T-helper 17 cell (primary cell): ENCODE results near the gene NFILZ. TPM values are rescaled to one million over a fixed set of nuclear protein-coding genes. Genes with fewer than 3 reads are reported as not detected.

ENCODE experiments used
- ATAC-seq: fragments of 150-1000 bp; cut with Tn5 transposase; 2 replicates; pipeline ENCODE4 v1.10.0; 2021; ENCODE audit warnings: mild to moderate bottlenecking, moderate library complexity
- DNase-seq, 3 donors: peaks; one replicate each; pipeline versions ENCODE4 v3.0.0 to v3.0.0-alpha.2; 2020 to 2021
- H3K9me3 ChIP-seq: one replicate; pipeline ENCODE4 v1.7.0; 2013; ENCODE audit warnings: low read length, mild to moderate bottlenecking; ENCODE audit not compliant: control insufficient read depth, poor library complexity, severe bottlenecking
- H3K27ac Mint-ChIP-seq: one replicate; pipeline ENCODE4 v1.8.0; 2022; ENCODE audit warnings: mild to moderate bottlenecking, moderate library complexity, mixed read lengths
- H3K27me3 Mint-ChIP-seq: one replicate; pipeline ENCODE4 v1.8.0; 2022; ENCODE audit warnings: mixed read lengths
- H3K36me3 Mint-ChIP-seq: one replicate; pipeline ENCODE4 v1.8.0; 2022; ENCODE audit warnings: low read depth, mixed read lengths
- H3K4me1 Mint-ChIP-seq: one replicate; pipeline ENCODE4 v1.8.0; 2022; ENCODE audit warnings: mild to moderate bottlenecking, mixed read lengths
- H3K4me3 Mint-ChIP-seq: one replicate; pipeline ENCODE4 v1.8.0; 2022; ENCODE audit warnings: mild to moderate bottlenecking, moderate library complexity, mixed read lengths
- total RNA-seq, 4 donors: library from RNA in 2 of 4; stranded (reverse) in 2 of 4; gene quantifications; one replicate each; pipeline ENCODE4 v1.2.3 and lab custom pipeline; 2022 to 2026

NFILZ gene
- total RNA-seq, 2 donors from 2014 or later: not detected

DNA sequence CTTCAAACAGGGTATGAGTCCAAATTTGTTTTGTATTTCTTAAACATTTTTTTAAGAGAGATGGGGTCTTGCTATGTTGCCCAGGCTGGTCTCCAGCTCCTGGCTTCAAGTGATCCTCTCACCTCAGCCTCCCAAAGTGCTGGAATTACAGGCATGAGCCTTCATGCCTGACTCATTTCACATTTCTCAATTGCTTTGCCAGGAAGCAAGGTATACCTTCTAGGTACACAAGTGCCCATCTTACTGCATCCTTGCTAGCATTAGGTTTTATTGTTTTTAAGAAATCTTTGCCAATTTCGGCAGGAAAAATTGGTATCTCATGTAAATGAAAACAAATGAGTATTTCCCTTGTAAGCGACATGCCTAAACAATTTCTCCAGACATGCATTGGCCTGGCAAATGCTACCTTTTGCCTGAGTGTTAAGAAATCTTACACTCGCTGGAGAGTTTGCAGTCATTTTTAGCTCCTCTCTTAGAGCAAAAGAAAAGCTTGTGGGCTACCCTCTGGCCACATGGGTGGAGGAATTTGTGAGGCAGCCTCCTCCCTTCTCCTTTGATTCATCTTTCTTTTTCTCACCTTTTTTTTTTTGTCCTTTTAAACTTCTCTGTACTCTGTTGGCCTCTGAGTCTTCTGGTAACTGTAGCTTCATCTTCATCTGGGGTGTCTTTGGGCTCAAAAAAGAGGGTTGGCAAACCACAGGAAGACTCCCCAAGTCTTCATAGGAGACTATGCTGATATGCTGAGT is 35.2 kb downstream of the NFILZ start:
- no peaks in the 10 kb centered on the region for H3K36me3 Mint-ChIP-seq
- DNase-seq: no peak
- H3K27me3 Mint-ChIP-seq: no peaks in the 10 kb centered on the region
- H3K9me3 ChIP-seq: no peaks in the 10 kb centered on the region
- H3K4me1 Mint-ChIP-seq: peaks cover 27% of the 10 kb centered on the region
- H3K27ac Mint-ChIP-seq: peak overlapping the region; percentile 72
- no peak for ATAC-seq
- no peak overlapping the region for H3K4me3 Mint-ChIP-seq

DNA sequence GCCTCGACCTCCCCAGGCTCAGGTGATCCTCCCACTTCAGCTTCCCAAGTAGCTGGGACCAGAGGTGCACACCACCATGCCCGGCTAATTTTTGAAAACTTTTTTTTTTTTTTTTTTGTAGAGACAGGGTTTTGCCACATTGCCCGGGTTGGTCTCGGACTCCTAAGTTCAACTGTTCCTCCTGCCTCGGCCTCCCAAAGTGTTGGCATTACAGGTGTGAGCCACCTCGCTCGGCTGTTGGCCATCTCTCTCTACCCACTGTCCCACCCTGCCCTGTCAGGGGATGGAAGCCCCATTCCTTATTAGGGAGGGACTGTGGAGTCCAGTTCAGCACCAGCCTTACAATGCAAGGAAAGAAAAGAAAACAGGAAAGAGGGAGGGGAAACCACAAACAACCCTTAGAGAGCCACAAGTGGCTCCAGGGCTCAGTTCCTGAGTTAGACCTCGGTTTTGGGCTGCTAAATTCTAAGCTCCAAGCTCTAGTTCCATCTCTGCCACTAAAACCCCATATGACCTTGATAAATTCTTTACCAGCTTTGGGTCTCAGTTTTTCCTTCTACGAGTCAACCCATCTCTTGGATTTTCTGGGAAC is 36.5 kb downstream of the NFILZ start:
- Mint-ChIP-seq H3K27me3 (no peaks in the 10 kb centered on the region), H3K27ac (peak overlapping the region; percentile 72), H3K4me1 (peaks cover 35% of the 10 kb centered on the region), H3K4me3 (no peak overlapping the region), H3K36me3 (no peaks in the 10 kb centered on the region)
- DNase-seq (no peak), ATAC-seq (no peak)
- no peaks in the 10 kb centered on the region for H3K9me3 ChIP-seq

DNA sequence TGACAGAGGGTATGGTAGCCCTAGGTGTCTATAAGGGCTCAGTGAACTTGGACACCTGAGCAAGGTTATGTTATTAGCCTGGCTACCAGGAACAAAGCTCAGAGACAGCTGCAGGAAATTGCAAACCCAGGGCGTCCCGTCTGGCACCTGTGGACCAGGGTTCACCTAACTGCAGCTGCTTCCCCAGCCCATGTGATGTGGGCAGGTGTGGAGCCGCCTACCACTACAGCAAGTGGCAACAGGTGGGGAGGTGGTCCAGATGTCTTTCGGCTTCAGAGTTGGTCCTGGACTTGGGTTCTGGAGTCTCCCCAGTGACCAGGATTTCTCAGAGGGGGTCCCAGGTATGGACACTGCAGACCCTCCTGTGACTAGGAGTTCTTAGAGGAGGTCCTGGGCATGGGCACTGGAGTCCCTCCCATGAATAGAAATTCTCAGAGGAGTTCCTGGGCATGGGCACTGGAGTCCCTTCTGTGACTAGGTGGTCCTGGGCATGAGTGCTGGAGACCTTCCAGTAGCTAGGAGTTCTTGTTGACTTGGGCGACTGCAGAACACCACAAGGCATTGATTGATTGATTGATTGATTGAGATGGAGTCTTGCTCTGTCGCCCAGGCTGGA is 43.0 kb downstream of the NFILZ start:
- H3K4me1 Mint-ChIP-seq: peaks cover 9% of the 10 kb centered on the region

DNA sequence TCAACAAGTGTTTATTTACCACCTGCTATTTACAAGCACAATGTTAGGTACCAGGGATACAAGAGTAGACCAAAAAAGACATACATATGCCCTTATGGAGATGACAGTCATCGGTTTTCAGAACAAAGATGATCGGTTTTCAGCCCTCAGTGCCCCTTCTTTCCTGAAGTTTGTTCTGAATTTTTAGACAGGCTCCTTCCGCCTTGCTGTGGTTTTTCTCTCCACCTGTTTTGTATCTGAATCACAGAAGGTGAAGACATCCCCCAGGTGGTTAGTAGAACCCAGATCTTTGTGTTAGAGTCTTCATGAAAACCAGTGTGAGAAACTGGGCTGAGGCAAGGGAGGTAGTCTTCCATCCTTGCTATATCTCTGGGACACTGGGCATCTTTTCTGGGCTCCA is 44.6 kb downstream of the NFILZ start:
- no peaks in the 10 kb centered on the region for H3K9me3 ChIP-seq
- DNase-seq (no peak), ATAC-seq (no peak)
- no peak overlapping the region for H3K27ac Mint-ChIP-seq
- peaks cover 9% of the 10 kb centered on the region for H3K4me1 Mint-ChIP-seq
- peaks cover 3% of the 10 kb centered on the region for H3K36me3 Mint-ChIP-seq
- no peak overlapping the region for H3K4me3 Mint-ChIP-seq
- no peaks in the 10 kb centered on the region for H3K27me3 Mint-ChIP-seq

More for the DNA sequence above, 43.0 kb downstream of the NFILZ start:
- no peak overlapping the region for H3K4me3 Mint-ChIP-seq
- H3K36me3 Mint-ChIP-seq: peaks cover 2% of the 10 kb centered on the region
- H3K9me3 ChIP-seq: no peaks in the 10 kb centered on the region
- no peak overlapping the region for H3K27ac Mint-ChIP-seq
- no peaks in the 10 kb centered on the region for H3K27me3 Mint-ChIP-seq
- no peak for ATAC-seq
- DNase-seq: no peak

DNA sequence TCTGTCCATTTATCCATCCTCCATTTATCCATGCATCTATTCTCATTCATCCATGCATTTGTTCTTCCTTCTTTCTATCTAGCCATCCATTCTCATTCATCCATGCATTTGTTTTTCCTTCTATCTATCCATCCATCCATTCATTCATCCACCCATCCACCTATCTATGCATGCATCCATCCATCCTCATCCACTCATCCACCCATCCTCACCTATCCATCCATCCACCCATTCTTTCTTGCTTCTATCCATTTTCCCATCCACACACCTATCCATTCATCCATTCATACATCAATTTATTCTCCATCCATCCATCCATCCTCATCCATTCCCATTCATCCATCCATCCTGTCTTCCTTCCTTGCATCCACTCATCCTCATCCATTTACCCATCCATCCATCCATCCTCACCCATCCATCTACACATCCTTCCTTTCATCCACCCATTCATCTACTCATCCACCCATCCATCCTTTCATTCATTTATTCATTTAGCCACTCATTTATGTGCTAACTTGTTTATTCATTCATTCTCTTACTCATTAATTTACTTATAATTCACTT is 47.9 kb downstream of the NFILZ start:
- H3K27me3 Mint-ChIP-seq: no peaks in the 10 kb centered on the region
- no peaks in the 10 kb centered on the region for H3K9me3 ChIP-seq
- ATAC-seq (no peak), DNase-seq (no peak)
- no peak overlapping the region for H3K27ac Mint-ChIP-seq
- H3K4me3 Mint-ChIP-seq: no peak overlapping the region
- peaks cover 3% of the 10 kb centered on the region for H3K4me1 Mint-ChIP-seq
- peaks cover 4% of the 10 kb centered on the region for H3K36me3 Mint-ChIP-seq

Other genes with a start within 250 kb of the NFILZ start
- 10 to 100 TPM; 81.6 to 90.1 TPM for gene RAB11B, start 240.3 kb upstream of the NFILZ start, total RNA-seq
- gene MARCHF2, start 217.3 kb upstream of the NFILZ start, total RNA-seq: 100 to 1,000 TPM in 1 of 2 donors, 10 to 100 TPM in 1; 26.9 to 108 TPM
- 100 to 1,000 TPM; 248 to 259 TPM for gene HNRNPM, start 185.7 kb upstream of the NFILZ start, total RNA-seq
- gene PRAM1, start 128.0 kb upstream of the NFILZ start, total RNA-seq: 1 to 10 TPM; 5.2 to 7.4 TPM
- 10 to 100 TPM; 45.1 to 46.2 TPM for gene ZNF414, start 116.5 kb upstream of the NFILZ start, total RNA-seq
- 100 to 1,000 TPM; 270 to 305 TPM for gene MYO1F, start 53.2 kb upstream of the NFILZ start, total RNA-seq
- 10 to 100 TPM; 24.0 to 33.1 TPM for gene ADAMTS10, start 19.9 kb upstream of the NFILZ start, total RNA-seq
- gene ACTL9, start 68.2 kb downstream of the NFILZ start, total RNA-seq: not detected
- not detected for gene OR2Z1, start 91.0 kb downstream of the NFILZ start, total RNA-seq
- gene ZNF558, start 201.7 kb downstream of the NFILZ start, total RNA-seq: 10 to 100 TPM; 22.1 to 27.0 TPM
- gene MBD3L1, start 201.7 kb downstream of the NFILZ start, total RNA-seq: not detected